ENCODE results near the gene FXYD1.

- TF ChIP-seq GATA3 (IDR thresholded peaks at IDR 0.05; ENCODE audit: low read depth, low read length) (no peak), GATA2 (IDR thresholded peaks at IDR 0.05; ENCODE audit: low read depth, low read length) (0 out of 2 replicates have a peak, but pooled peaks have one; percentile 2)
Measured at GRCh38 chr19:35093941-35094647, 44.5 kb upstream of the FXYD1 start.
